Peyer's patch (tissue), 4 donors: ENCODE data around the gene DGKA. TPM values are rescaled to one million over a fixed set of nuclear protein-coding genes. Genes with fewer than 3 reads are reported as not detected.
A peak's percentile ranks its signal among the peaks of the same experiment; 100 is the strongest.
"Not testable (repeated sequence)": the region's sequence is repeated elsewhere in the genome, so short reads cannot be mapped to it uniquely, and the experiment has no call there.

ENCODE experiments used
- DNase-seq, 3 donors: peaks; one replicate each; pipeline ENCODE4 v3.0.0-alpha.2; 2017 to 2019
- H3K27ac ChIP-seq, 4 donors: fragments of 200-600 bp; sonication (generic); one replicate each; pipeline ENCODE4 v1.5.1; 2016 to 2019
- H3K27me3 ChIP-seq, 2 donors: fragments of 200-600 bp; sonication (generic); one replicate each; pipeline ENCODE4 v1.5.1; 2019
- H3K36me3 ChIP-seq, 3 donors: fragments of 200-600 bp; sonication (generic); one replicate each; pipeline ENCODE4 v1.5.1; 2016 to 2019
- H3K4me1 ChIP-seq, 4 donors: fragments of 200-600 bp; sonication (generic); one replicate each; pipeline ENCODE4 v1.5.1; 2016 to 2019
- H3K4me3 ChIP-seq, 4 donors: fragments of 200-600 bp; sonication (generic); 1 replicate in 3 of 4; 2 replicates in 1 of 4; pipeline ENCODE4 v1.5.1; 2016 to 2019; ENCODE audit warnings: mild to moderate bottlenecking in 1 of 4
- H3K9me3 ChIP-seq, 4 donors: fragments of 200-600 bp; sonication (generic); one replicate each; pipeline ENCODE4 v1.5.1; 2016 to 2019; ENCODE audit warnings: mild to moderate bottlenecking in 1 of 4
- POLR2A ChIP-seq, 2 donors: fragments of 450-650 bp; IDR thresholded peaks; one replicate each; pipeline ENCODE4 v1.5.1; 2017; ENCODE audit warnings: antibody characterized with exemption in 2 of 2, mild to moderate bottlenecking in 2 of 2, moderate library complexity in 2 of 2
- total RNA-seq, 4 donors: library from RNA; depleted of rRNA; stranded (reverse); fragments of >200 nt; gene quantifications; one replicate each; pipeline ENCODE4 v1.1.0, GENCODE V29; 2016
- TF ChIP-seq, protein P1 (sequence below), 6 experiments: fragments of 450-650 bp in 4 of 6; fragments of 200-600 bp in 2 of 6; sonication (generic) in 1 of 6; IDR thresholded peaks; one replicate each; pipeline ENCODE4 v1.5.1; 2017 to 2019; ENCODE audit warnings: antibody characterized with exemption in 6 of 6, mild to moderate bottlenecking in 3 of 6, moderate library complexity in 1 of 6

Gene DGKA
- total RNA-seq, 4 donors from 2014 or later: 181 to 447 (median 331) TPM

GRCh38 chr12:55996201-55996714 is 65.3 kb downstream of the DGKA start:
- Histone ChIP-seq H3K36me3 (peaks cover 0 to 29% (median 0%) of the 10 kb centered on the region in 3 donors), H3K4me3 (peak overlapping the region; percentile 26 to 75 (median 58)), H3K4me1 (peaks cover 0 to 31% (median 0%) of the 10 kb centered on the region in 4 donors), H3K9me3 (no peaks in the 10 kb centered on the region), H3K27me3 (no peaks in the 10 kb centered on the region), H3K27ac (peak overlapping the region; percentile 55 to 84 (median 72))
- TF ChIP-seq, protein P1, sequence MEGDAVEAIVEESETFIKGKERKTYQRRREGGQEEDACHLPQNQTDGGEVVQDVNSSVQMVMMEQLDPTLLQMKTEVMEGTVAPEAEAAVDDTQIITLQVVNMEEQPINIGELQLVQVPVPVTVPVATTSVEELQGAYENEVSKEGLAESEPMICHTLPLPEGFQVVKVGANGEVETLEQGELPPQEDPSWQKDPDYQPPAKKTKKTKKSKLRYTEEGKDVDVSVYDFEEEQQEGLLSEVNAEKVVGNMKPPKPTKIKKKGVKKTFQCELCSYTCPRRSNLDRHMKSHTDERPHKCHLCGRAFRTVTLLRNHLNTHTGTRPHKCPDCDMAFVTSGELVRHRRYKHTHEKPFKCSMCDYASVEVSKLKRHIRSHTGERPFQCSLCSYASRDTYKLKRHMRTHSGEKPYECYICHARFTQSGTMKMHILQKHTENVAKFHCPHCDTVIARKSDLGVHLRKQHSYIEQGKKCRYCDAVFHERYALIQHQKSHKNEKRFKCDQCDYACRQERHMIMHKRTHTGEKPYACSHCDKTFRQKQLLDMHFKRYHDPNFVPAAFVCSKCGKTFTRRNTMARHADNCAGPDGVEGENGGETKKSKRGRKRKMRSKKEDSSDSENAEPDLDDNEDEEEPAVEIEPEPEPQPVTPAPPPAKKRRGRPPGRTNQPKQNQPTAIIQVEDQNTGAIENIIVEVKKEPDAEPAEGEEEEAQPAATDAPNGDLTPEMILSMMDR (IDR thresholded peaks at IDR 0.05): peak; percentile 81 to 95 (median 92)
- no peak for TF ChIP-seq POLR2A (IDR thresholded peaks at IDR 0.05)
- DNase-seq: peak in 2 of 3 donors; percentile 60 to 82

DNA sequence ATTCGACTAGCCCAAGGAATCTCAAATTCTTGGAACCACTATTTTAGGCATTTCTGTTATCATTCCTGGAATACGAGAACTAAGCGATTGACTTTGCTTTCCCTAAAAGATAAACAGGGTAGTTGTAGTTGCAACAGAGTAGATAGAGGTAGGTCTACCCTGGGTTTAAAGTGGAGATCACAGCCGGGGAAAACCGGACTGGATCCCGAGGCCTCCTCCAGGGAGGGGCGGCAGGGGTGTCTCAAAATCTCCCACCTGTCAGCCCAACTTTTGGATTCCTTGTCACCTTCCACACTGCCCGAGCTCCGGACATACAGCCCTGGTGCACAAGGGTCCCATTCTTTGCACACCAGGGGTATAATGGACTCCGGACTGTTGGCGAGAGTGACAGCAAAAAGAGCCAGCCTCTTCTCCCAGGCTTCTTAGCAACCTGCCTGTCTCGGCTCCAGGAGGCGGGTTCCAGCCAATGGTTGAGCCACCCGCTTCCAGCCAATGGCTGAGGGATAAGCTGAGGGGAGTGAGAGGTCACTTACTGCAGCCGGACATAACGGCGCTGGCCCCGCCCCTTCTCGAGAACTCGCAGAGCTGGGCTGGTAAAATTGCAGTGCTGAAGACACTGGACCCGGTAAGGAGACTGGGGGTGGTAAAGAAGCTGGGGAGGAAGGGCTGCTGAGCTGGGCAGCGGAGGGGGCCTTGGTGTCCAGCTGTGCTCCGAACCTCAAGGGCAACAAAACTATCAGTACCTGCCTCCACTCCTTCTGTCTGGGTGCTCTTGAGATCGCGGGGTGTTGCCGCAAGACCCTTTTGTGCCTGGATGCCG is 66.0 kb downstream of the DGKA start, which contains the start of gene SUOX:
Gene SUOX (plus strand): TSS at position 562 of the 820 bp plus-strand sequence. CDS start 4,946 bp downstream, outside the sequence.
- H3K9me3 ChIP-seq: no peaks in the 10 kb centered on the region
- DNase-seq: peak; percentile 82 to 97 (median 95)
- no peaks in the 10 kb centered on the region for H3K27me3 ChIP-seq
- H3K4me1 ChIP-seq: peaks cover 0 to 32% (median 0%) of the 10 kb centered on the region in 4 donors
- H3K36me3 ChIP-seq: peaks cover 0 to 22% (median 0%) of the 10 kb centered on the region in 3 donors
- peak; percentile 67 to 73 for TF ChIP-seq POLR2A (IDR thresholded peaks at IDR 0.05)
- TF ChIP-seq, protein P1 (IDR thresholded peaks at IDR 0.05): no peak
- peak within 1 kb of the TSS; percentile 26 to 75 (median 58) for H3K4me3 ChIP-seq
- peak within 1 kb of the TSS; percentile 55 to 84 (median 72) for H3K27ac ChIP-seq

DNA sequence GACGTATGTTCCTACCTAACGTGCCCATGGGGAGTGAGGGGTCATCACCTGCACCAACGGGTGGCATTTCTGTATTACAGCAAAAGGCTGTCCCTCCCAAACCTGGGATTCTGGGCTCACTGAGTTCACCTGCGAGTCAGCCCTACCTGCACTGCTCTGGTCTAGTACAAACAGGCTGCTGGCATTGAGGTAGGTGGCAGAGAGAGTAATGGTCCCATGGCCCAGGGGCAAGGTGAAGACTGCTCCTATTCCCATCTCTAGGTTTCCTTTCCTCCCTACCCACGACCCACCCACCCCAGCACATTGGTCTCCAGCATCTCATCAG is 66.5 kb downstream of the DGKA start:
- Histone ChIP-seq H3K4me3 (peak overlapping the region; percentile 26 to 75 (median 58)), H3K27ac (peak overlapping the region; percentile 50 to 84 (median 72)), H3K4me1 (peaks cover 0 to 34% (median 0%) of the 10 kb centered on the region in 4 donors), H3K27me3 (no peaks in the 10 kb centered on the region), H3K9me3 (no peaks in the 10 kb centered on the region), H3K36me3 (peaks cover 0 to 19% (median 0%) of the 10 kb centered on the region in 3 donors)
- TF ChIP-seq, protein P1 (IDR thresholded peaks at IDR 0.05): no peak
- TF ChIP-seq POLR2A (IDR thresholded peaks at IDR 0.05): no peak
- DNase-seq: no peak

DNA sequence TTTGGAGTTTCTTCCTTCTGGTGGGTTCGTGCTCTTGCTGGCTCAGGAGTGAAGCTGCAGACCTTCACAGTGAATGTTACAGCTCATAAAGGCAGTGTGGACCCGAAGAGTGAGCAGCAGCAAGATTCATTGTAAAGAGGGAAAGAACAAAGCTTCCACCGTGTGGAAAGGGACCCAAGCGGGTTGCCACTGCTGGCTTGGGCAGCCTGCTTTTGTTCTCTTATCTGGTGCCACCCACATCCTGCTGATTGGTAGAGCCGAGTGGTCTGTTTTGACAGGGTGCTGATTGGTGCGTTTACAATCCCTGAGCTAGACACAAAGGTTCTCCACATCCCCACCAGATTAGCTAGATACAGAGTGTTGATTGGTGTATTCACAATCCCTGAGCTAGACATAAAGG is 68.6 kb downstream of the DGKA start:
- not testable (repeated sequence) for H3K27ac ChIP-seq, H3K4me3 ChIP-seq, H3K27me3 ChIP-seq, DNase-seq, H3K9me3 ChIP-seq
- H3K4me1 ChIP-seq: peaks cover 0 to 34% (median 0%) of the 10 kb centered on the region in 4 donors
- H3K36me3 ChIP-seq: peaks cover 0 to 15% (median 0%) of the 10 kb centered on the region in 3 donors

- Histone ChIP-seq H3K36me3 (peaks cover 0 to 15% (median 0%) of the 10 kb centered on the region in 3 donors), H3K4me1 (peaks cover 0 to 34% (median 0%) of the 10 kb centered on the region in 4 donors)
- H3K27me3 ChIP-seq, H3K9me3 ChIP-seq, H3K27ac ChIP-seq, H3K4me3 ChIP-seq, DNase-seq: not testable (repeated sequence)
These were observed 69.1 kb downstream of the DGKA start for GRCh38 chr12:55999999-56000540.

- Histone ChIP-seq H3K4me3 (no peak overlapping the region), H3K36me3 (peaks cover 0 to 15% (median 0%) of the 10 kb centered on the region in 3 donors), H3K27ac (peak overlapping the region in 2 of 4 donors; percentile 30 to 57), H3K4me1 (peaks cover 0 to 29% (median 0%) of the 10 kb centered on the region in 4 donors), H3K9me3 (no peaks in the 10 kb centered on the region), H3K27me3 (no peaks in the 10 kb centered on the region)
- TF ChIP-seq POLR2A (IDR thresholded peaks at IDR 0.05): no peak
- TF ChIP-seq, protein P1 (IDR thresholded peaks at IDR 0.05): no peak
- no peak for DNase-seq
These were observed 70.6 kb downstream of the DGKA start for GRCh38 chr12:56001487-56002100.

DNA sequence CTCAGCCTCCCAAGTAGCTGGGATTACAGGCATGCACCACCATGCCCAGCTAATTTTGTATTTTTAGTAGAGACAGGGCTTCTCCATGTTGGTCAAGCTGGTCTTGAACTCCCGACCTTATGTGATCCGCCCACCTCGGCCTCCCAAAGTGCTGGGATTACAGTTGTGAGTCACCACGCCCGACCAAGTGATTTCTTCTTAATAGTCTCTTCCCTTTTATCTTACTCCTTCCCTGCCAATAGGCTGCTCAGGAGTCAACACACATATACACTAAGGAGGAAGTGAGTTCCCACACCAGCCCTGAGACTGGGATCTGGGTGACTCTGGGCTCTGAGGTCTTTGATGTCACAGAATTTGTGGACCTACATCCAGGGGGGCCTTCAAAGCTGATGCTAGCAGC is 72.4 kb downstream of the DGKA start:
- peaks cover 0 to 15% (median 0%) of the 10 kb centered on the region in 3 donors for H3K36me3 ChIP-seq
- peaks cover 0 to 32% (median 0%) of the 10 kb centered on the region in 4 donors for H3K4me1 ChIP-seq
- H3K9me3 ChIP-seq, DNase-seq, H3K27me3 ChIP-seq, H3K4me3 ChIP-seq, H3K27ac ChIP-seq: not testable (repeated sequence)
